Keratinocyte (primary cell): ENCODE measurements around the gene MYRIP. TPM values are rescaled to one million over a fixed set of nuclear protein-coding genes. Genes with fewer than 3 reads are reported as not detected.

Experiments used
- DNase-seq: peaks from one replicate; pipeline ENCODE4 v3.0.0-alpha.2; 2011; ENCODE audit warnings: low read depth, missing footprints, low spot score
- FAIRE-seq: peaks from 2 replicates; lab custom pipeline; 2011; peaks lifted over from hg19 to GRCh38; lab: Jason Lieb, UNC
- H2AFZ ChIP-seq: 2 replicates; pipeline ENCODE4 v1.6.0; 2012; ENCODE audit warnings: low read length, control low read depth, inconsistent platforms; ENCODE audit not compliant: control insufficient read depth
- H3K27ac ChIP-seq: 2 replicates; pipeline ENCODE4 v1.5.1; 2011; ENCODE audit warnings: low read length; ENCODE audit not compliant: control insufficient read depth, insufficient read depth
- H3K27me3 ChIP-seq: 3 replicates; pipeline ENCODE4 v1.6.0; 2011; ENCODE audit warnings: low read length; ENCODE audit not compliant: control insufficient read depth, insufficient read depth; ENCODE audit errors: extremely low read depth
- H3K36me3 ChIP-seq, 2 experiments: 2 replicates in 1 of 2; 3 replicates in 1 of 2; pipeline ENCODE4 v1.5.1; 2011; ENCODE audit warnings: low read length in 2 of 2, mild to moderate bottlenecking in 1 of 2; ENCODE audit not compliant: control insufficient read depth in 2 of 2, insufficient read depth in 2 of 2; ENCODE audit errors: extremely low read depth in 1 of 2
- H3K4me1 ChIP-seq: 3 replicates; pipeline ENCODE4 v1.5.1; 2011; ENCODE audit warnings: low read length; ENCODE audit not compliant: control insufficient read depth, insufficient read depth; ENCODE audit errors: extremely low read depth
- H3K4me2 ChIP-seq: 3 replicates; pipeline ENCODE4 v1.6.0; 2011; ENCODE audit warnings: low read depth, low read length; ENCODE audit not compliant: control insufficient read depth, insufficient read depth; ENCODE audit errors: extremely low read depth
- H3K4me3 ChIP-seq, 3 experiments: fragments of 200-600 bp in 1 of 3; sonication (generic) in 1 of 3; 2 replicates in 2 of 3; 3 replicates in 1 of 3; pipeline ENCODE4 v1.5.1; 2011 to 2016; ENCODE audit warnings: low read length in 3 of 3, mild to moderate bottlenecking in 3 of 3, control low read depth in 2 of 3, inconsistent platforms in 1 of 3, low read depth in 1 of 3, mixed read lengths in 1 of 3, mixed run types in 1 of 3, moderate library complexity in 1 of 3; ENCODE audit not compliant: control insufficient read depth in 2 of 3, insufficient read depth in 2 of 3; ENCODE audit errors: extremely low read depth in 1 of 3
- H3K79me2 ChIP-seq: 2 replicates; pipeline ENCODE4 v1.6.0; 2012; ENCODE audit warnings: low read length; ENCODE audit not compliant: control insufficient read depth, insufficient read depth
- H3K9ac ChIP-seq: 3 replicates; pipeline ENCODE4 v1.6.0; 2011; ENCODE audit warnings: low read length; ENCODE audit not compliant: control insufficient read depth, insufficient read depth; ENCODE audit errors: extremely low read depth
- H3K9me1 ChIP-seq: 3 replicates; pipeline ENCODE4 v1.6.0; 2011; ENCODE audit warnings: low read length; ENCODE audit not compliant: control insufficient read depth, insufficient read depth; ENCODE audit errors: extremely low read depth
- H3K9me3 ChIP-seq: 2 replicates; pipeline ENCODE4 v1.5.1; 2012; ENCODE audit warnings: low read depth, low read length; ENCODE audit not compliant: control insufficient read depth
- H4K20me1 ChIP-seq: 3 replicates; pipeline ENCODE4 v1.6.0; 2011; ENCODE audit warnings: low read length; ENCODE audit not compliant: control insufficient read depth, insufficient read depth; ENCODE audit errors: extremely low read depth
- CTCF ChIP-seq, 3 experiments: IDR thresholded peaks in 1 of 3; conservative IDR thresholded peaks in 1 of 3; optimal IDR thresholded peaks in 1 of 3; 2 replicates in 2 of 3; 3 replicates in 1 of 3; pipeline versions ENCODE3 to v1.5.1; 2011; ENCODE audit warnings: low read length in 3 of 3, mild to moderate bottlenecking in 3 of 3, moderate library complexity in 2 of 3, control low read depth in 1 of 3, inconsistent platforms in 1 of 3; ENCODE audit not compliant: insufficient read depth in 2 of 3; ENCODE audit errors: extremely low read depth in 1 of 3
- EZH2 ChIP-seq: IDR thresholded peaks from one replicate; pipeline ENCODE4 v1.6.1; 2012; ENCODE audit warnings: inconsistent platforms, mild to moderate bottlenecking, low read length, moderate library complexity
- dilution Hi-C: fragments of 300-500 bp; cut with MboI; formaldehyde crosslinking; loops from one replicate; pipeline ENCODE4 v1.7.0; 2020; ENCODE audit warnings: low sequenced_read_pairs; ENCODE audit not compliant: extremely low pct_ligation_motif_present
- polyA plus RNA-seq, 5 experiments: library from polyadenylated mRNA; depleted of rRNA in 3 of 5; stranded (reverse) in 3 of 5; stranded (forward) in 1 of 5; unstranded in 1 of 5; fragments of >200 nt; gene quantifications; 1 replicate in 1 of 5; 2 replicates in 3 of 5; 3 replicates in 1 of 5; pipeline versions ENCODE4 v1.2.1 to v1.2.3, GENCODE V29; 2011 to 2012; ENCODE audit warnings: missing spikeins in 2 of 5, low read depth in 1 of 5, low replicate concordance in 1 of 5

Gene MYRIP
- polyA plus RNA-seq, 1 donor (not counting 4 experiments of a cell fraction or from before 2014, with no cell fraction given) = 0.01 TPM

- no peaks in the 10 kb centered on the region for H3K9me3 ChIP-seq
- no peak overlapping the region for H3K9ac ChIP-seq
- FAIRE-seq (no peak), DNase-seq (no peak)
- no peaks in the 10 kb centered on the region for H3K9me1 ChIP-seq
- no peaks in the 10 kb centered on the region for H3K79me2 ChIP-seq
- H3K27ac ChIP-seq = no peak overlapping the region
- no peaks in the 10 kb centered on the region for H4K20me1 ChIP-seq
- no peak overlapping the region for H2AFZ ChIP-seq
- no peaks in the 10 kb centered on the region for H3K36me3 ChIP-seq
- H3K4me3 ChIP-seq = no peak overlapping the region
- TF ChIP-seq CTCF (optimal IDR thresholded peaks at IDR 0.05 in 1 of 3, IDR thresholded peaks at IDR 0.05 in 1 of 3, conservative IDR thresholded peaks at IDR 0.05 in 1 of 3; ENCODE audit: extremely low read depth in 1 of 3, insufficient read depth in 2 of 3, low read length in 3 of 3) (no peak), EZH2 (no peak)
- H3K27me3 ChIP-seq = peaks cover 3% of the 10 kb centered on the region
- dilution Hi-C loops = no loop called here
- no peaks in the 10 kb centered on the region for H3K4me1 ChIP-seq
- H3K4me2 ChIP-seq = no peak overlapping the region
Observed at GRCh38 chr3:40237159-40237558, 427.8 kb downstream of the MYRIP start.

DNA sequence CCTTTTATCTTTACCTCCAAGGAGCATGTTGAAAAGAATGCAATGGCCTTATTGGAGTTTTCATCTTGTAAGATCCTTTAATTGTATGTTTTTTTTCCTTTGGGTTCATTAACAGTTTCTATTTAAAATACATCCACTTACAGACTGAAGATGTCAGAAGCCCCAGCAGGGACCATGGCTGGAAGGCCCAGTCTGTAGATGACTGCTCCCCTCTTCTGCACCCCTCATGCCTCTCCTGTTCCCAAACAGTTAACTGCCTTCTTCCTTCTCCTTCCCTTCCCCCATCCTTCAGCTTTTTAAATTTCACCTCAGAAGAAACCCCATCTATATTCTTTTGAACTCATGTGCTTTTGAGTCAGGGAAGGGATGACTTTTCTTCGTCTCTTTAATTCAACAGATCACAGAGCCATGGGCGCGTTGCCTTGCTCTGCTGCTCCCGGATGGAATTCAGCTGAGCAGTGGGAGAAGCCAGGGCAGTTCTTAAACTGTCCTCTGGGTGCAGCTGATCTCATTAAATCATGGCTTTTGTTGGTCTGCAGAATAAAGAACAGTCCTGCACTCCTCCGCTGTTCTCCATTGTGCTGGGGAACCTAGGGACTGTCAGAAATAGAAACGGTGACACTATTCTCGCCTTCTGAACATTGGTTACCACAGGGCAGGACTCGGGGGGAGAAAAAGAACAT, 428.6 kb downstream of the MYRIP start:
- H3K9me3 ChIP-seq = no peaks in the 10 kb centered on the region
- DNase-seq (no peak), FAIRE-seq (no peak)
- H3K27me3 ChIP-seq = peaks cover 3% of the 10 kb centered on the region
- dilution Hi-C loops = no loop called here
- TF ChIP-seq EZH2 (no peak), CTCF (optimal IDR thresholded peaks at IDR 0.05 in 1 of 3, IDR thresholded peaks at IDR 0.05 in 1 of 3, conservative IDR thresholded peaks at IDR 0.05 in 1 of 3; ENCODE audit: extremely low read depth in 1 of 3, insufficient read depth in 2 of 3, low read length in 3 of 3) (peak; percentile 7 to 33 (median 21))
- no peak overlapping the region for H2AFZ ChIP-seq
- no peaks in the 10 kb centered on the region for H4K20me1 ChIP-seq
- no peaks in the 10 kb centered on the region for H3K4me1 ChIP-seq
- no peaks in the 10 kb centered on the region for H3K79me2 ChIP-seq
- no peak overlapping the region for H3K4me2 ChIP-seq
- no peak overlapping the region for H3K4me3 ChIP-seq
- no peaks in the 10 kb centered on the region for H3K36me3 ChIP-seq
- H3K9me1 ChIP-seq = no peaks in the 10 kb centered on the region
- H3K9ac ChIP-seq = no peak overlapping the region
- no peak overlapping the region for H3K27ac ChIP-seq
